ENCODE data around the gene NPAS2. TPM values are rescaled to one million over a fixed set of nuclear protein-coding genes. Genes with fewer than 3 reads are reported as not detected.

Gene NPAS2
- total RNA-seq, 2 donors from 2014 or later = 33.9 to 38.3 TPM

DNA sequence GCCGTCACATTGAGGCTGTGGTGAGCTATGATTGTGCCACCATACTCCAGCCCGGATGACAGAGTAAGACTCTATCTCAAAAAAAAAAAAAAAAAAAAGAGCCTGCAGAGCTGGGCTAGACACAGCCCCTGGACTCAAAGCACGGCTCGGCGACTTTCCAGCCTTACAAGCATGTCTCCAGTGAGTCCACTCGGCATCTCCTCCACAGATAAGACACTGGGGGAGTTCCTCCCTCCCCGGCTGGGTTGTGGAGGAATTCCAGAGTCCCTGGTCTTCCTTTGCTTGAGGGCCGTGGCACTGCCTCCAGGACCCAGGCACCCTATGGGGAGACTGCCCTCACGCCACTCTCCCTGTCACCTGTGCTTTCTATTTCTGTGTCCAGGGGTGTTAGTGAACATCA is 151.3 kb downstream of the NPAS2 start:
- no peak overlapping the region for H3K4me3 ChIP-seq
- no peak overlapping the region for H3K9ac ChIP-seq (ENCODE audit: low read depth in 2 of 2, low read length in 2 of 2)
- DNase-seq = no peak
- H3K27ac ChIP-seq = no peak overlapping the region
- H3K27me3 ChIP-seq = no peaks in the 10 kb centered on the region
- H3K36me3 ChIP-seq = no peaks in the 10 kb centered on the region
- no peaks in the 10 kb centered on the region for H3K4me1 ChIP-seq
- intact Hi-C loops (cut with DNase I) = no loop called here
- TF ChIP-seq, protein P1, sequence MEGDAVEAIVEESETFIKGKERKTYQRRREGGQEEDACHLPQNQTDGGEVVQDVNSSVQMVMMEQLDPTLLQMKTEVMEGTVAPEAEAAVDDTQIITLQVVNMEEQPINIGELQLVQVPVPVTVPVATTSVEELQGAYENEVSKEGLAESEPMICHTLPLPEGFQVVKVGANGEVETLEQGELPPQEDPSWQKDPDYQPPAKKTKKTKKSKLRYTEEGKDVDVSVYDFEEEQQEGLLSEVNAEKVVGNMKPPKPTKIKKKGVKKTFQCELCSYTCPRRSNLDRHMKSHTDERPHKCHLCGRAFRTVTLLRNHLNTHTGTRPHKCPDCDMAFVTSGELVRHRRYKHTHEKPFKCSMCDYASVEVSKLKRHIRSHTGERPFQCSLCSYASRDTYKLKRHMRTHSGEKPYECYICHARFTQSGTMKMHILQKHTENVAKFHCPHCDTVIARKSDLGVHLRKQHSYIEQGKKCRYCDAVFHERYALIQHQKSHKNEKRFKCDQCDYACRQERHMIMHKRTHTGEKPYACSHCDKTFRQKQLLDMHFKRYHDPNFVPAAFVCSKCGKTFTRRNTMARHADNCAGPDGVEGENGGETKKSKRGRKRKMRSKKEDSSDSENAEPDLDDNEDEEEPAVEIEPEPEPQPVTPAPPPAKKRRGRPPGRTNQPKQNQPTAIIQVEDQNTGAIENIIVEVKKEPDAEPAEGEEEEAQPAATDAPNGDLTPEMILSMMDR (IDR thresholded peaks at IDR 0.05) = no peak
- no peaks in the 10 kb centered on the region for H3K9me3 ChIP-seq

- Histone ChIP-seq H3K4me3 (no peak overlapping the region), H3K36me3 (no peaks in the 10 kb centered on the region)
- intact Hi-C loops (cut with DNase I) = no loop called here
Observed at GRCh38 chr2:100972452-100972851, 152.5 kb downstream of the NPAS2 start.

GRCh38 chr2:100974712-100975520 is 155.0 kb downstream of the NPAS2 start:
- TF ChIP-seq, protein P1 (IDR thresholded peaks at IDR 0.05) = no peak
- DNase-seq = no peak
- H3K27ac ChIP-seq = no peak overlapping the region
- H3K9ac ChIP-seq (ENCODE audit: low read depth in 2 of 2, low read length in 2 of 2) = no peak overlapping the region
- no peak overlapping the region for H3K4me3 ChIP-seq
- H3K36me3 ChIP-seq = no peaks in the 10 kb centered on the region
- H3K27me3 ChIP-seq = no peaks in the 10 kb centered on the region
- no peaks in the 10 kb centered on the region for H3K9me3 ChIP-seq
- H3K4me1 ChIP-seq = no peaks in the 10 kb centered on the region
- intact Hi-C loops (cut with DNase I) = no loop called here

More at GRCh38 chr2:100972452-100972851, 152.5 kb downstream of the NPAS2 start:
- Histone ChIP-seq H3K9me3 (no peaks in the 10 kb centered on the region), H3K27ac (no peak overlapping the region), H3K9ac (ENCODE audit: low read depth in 2 of 2, low read length in 2 of 2) (no peak overlapping the region), H3K27me3 (no peaks in the 10 kb centered on the region), H3K4me1 (no peaks in the 10 kb centered on the region)
- DNase-seq = no peak
- TF ChIP-seq, protein P1 (IDR thresholded peaks at IDR 0.05) = no peak

- Histone ChIP-seq H3K27ac (no peak overlapping the region), H3K9ac (ENCODE audit: low read depth in 2 of 2, low read length in 2 of 2) (no peak overlapping the region), H3K4me1 (no peaks in the 10 kb centered on the region), H3K4me3 (no peak overlapping the region), H3K9me3 (no peaks in the 10 kb centered on the region), H3K36me3 (no peaks in the 10 kb centered on the region), H3K27me3 (no peaks in the 10 kb centered on the region)
- intact Hi-C loops (cut with DNase I) = no loop called here
- no peak for DNase-seq
- TF ChIP-seq, protein P1 (IDR thresholded peaks at IDR 0.05) = no peak
Observed at GRCh38 chr2:100975521-100975785, 155.5 kb downstream of the NPAS2 start.

DNA sequence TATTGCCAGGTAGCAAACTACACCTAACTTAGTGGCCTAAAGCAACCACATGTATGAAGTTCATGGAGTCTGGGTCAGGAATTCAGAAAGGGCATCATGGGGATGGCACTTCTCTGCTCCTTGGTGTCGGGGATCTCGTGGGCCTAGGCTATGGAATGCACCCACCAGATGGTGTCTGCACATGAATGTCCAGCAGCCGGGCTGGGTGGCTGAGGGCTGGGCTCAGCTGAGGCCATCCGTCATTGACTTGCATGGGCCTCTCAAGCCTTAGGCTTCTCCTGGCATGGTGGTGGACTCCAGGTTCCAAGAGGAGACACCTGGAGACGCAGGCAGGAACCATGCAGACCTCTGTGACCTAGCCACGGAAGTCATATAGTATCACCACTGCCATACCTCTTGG is 156.1 kb downstream of the NPAS2 start:
- H3K9ac ChIP-seq (ENCODE audit: low read depth in 2 of 2, low read length in 2 of 2) = no peak overlapping the region
- H3K9me3 ChIP-seq = no peaks in the 10 kb centered on the region
- intact Hi-C loops (cut with DNase I) = no loop called here
- no peak overlapping the region for H3K4me3 ChIP-seq
- no peaks in the 10 kb centered on the region for H3K27me3 ChIP-seq
- H3K4me1 ChIP-seq = no peaks in the 10 kb centered on the region
- H3K27ac ChIP-seq = no peak overlapping the region
- no peaks in the 10 kb centered on the region for H3K36me3 ChIP-seq
- DNase-seq = no peak
- TF ChIP-seq, protein P1 (IDR thresholded peaks at IDR 0.05) = no peak
